Subcutaneous adipose tissue (tissue), 4 donors: ENCODE measurements around the gene CSNK2A1. TPM values are rescaled to one million over a fixed set of nuclear protein-coding genes. Genes with fewer than 3 reads are reported as not detected.

Experiments used
- CTCF ChIP-seq: fragments of 450-650 bp; IDR thresholded peaks from one replicate; pipeline ENCODE4 v1.5.1; 2016; ENCODE audit warnings: low read depth, mild to moderate bottlenecking, control low read depth, antibody characterized with exemption, moderate library complexity
- small RNA-seq: library from RNA; depleted of rRNA; stranded (forward); fragments of <200 nt; gene quantifications from one replicate; pipeline ENCODE3, GENCODE V24; 2016
- total RNA-seq, 4 donors: library from RNA; depleted of rRNA; stranded (reverse); fragments of >200 nt; gene quantifications; one replicate each; pipeline ENCODE4 v1.1.0, GENCODE V29; 2016

CSNK2A1 gene
- total RNA-seq, 4 donors from 2014 or later, result 63.0 to 103 (median 78.3) TPM

DNA sequence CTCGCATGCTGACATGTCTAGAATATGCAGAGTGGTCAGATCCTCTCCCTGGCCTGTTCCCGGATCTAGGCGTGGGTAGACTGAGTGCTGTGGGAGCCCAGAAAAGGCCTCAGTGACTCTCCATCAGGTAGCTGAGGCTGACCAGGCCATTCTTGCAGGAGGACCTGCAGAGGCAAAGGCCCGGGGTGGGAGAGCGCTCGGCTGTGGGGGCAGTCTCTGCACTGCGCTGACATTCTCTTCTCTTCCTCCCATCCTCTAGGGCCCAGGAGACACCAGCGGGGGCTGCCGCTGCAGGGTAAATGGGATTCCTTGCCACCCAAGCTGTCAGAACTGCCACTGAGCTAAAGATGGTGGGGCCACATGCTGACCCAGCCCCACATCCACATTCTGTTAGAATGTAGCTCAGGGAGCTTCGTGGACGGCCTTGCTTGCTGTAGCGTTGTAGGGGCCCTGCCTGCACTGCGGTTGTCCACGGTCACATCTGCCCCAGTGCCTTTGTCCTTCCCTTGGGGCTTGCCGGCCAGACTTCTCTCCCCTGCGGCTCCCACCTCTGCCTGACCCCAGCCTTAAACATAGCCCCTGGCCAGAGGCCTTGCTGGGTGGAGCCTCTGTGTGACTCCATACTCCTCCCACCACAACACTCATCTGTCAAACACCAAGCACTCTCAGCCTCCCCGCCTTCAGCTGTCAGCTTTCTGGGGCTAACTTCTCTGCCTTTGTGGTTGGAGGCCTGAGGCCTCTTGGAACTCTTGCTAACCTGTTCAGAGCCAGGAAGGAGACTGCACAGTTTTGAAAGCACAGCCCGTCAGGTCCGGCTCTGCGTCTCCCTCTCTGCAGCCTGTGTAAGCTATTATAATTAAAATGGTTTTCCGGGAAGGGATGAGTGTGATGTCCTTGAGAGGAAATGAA, 113.2 kb downstream of the CSNK2A1 start:
- no peak for TF ChIP-seq CTCF

DNA sequence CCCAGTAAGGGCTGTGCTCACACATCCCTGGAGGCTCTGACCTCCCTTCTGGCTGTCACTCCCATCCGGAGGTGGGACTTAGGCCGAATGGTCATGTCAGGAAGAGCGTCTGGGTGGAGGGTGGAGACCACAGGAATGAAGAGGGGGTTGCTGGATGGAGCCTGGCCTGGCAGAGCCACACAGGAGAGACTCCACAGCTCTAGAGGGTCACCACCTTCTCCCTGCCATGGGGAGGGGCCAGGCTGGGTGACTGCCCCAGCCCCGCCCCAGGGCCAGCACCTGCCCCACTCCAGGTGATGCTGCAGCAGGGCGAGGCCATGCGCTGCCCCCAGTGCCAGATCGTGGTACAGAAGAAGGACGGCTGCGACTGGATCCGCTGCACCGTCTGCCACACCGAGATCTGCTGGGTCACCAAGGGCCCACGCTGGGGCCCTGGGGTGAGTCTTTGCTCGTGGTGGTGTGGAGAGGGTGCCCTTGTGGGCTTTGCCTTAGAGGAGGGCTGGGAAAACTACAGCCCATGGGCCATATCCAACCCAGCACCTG, 114.9 kb downstream of the CSNK2A1 start:
- TF ChIP-seq CTCF, result no peak

DNA sequence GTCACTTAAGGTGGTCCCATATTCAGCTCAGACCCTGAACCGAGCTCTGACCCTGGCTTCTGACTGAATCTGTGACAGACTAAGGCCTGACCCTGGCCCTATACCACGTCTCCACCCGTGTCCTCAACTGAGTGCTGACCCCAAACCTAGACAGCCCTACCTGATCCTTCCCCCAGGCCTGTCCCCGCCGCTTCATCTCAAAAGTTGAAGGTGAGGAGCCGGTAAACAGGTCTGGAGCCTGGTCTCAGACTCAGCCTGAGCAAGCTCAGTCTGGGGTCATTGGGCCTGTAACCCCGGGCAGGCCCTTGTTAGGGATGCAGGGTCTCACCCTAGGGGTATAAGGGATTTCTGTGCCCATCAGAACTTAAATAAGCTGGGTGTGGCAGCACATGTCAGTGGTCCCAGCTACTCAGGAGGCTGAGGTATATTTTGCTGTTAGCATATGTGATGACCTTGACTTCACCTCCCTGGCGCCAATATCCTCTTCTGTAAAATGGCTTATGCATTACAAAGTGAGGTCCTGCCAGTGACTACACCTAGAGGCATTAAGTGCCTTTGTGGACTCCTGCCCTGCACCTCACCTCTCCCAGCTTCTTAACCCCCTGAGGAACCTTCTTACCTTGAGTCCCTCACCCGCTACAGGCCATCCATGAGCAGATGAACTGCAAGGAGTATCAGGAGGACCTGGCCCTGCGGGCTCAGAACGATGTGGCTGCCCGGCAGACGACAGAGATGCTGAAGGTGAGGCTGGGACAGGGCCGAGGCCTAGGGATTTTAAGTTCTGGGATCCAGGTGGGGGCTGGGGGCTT, 115.5 kb downstream of the CSNK2A1 start:
- no peak for TF ChIP-seq CTCF

GRCh38 chr20:427401-427800, 116.2 kb downstream of the CSNK2A1 start:
- TF ChIP-seq CTCF, result no peak

- no peak for TF ChIP-seq CTCF
Observed at GRCh38 chr20:426566-426965, 117.0 kb downstream of the CSNK2A1 start.

Small RNAs within 50 kb of the gene (small RNA-seq; reads per million reads assigned to genes)
- 0.49 reads per million for gene RF00019

Other genes starting within 250 kb of the CSNK2A1 start
- gene ZCCHC3, start 246.2 kb downstream of the CSNK2A1 start, total RNA-seq, result 10 to 100 TPM in 2 of 4 donors, 1 to 10 TPM in 2; 6.5 to 13.4 (median 10.5) TPM
- 1 to 10 TPM; 1.1 to 4.1 (median 2.0) TPM for gene SOX12, start 218.2 kb downstream of the CSNK2A1 start, total RNA-seq
- gene NRSN2, start 196.7 kb downstream of the CSNK2A1 start, total RNA-seq, result 1 to 10 TPM; 5.2 to 9.4 (median 7.6) TPM
- 1 to 10 TPM; 2.0 to 6.5 (median 3.6) TPM for gene TRIB3, start 163.0 kb downstream of the CSNK2A1 start, total RNA-seq
- gene RBCK1, start 135.5 kb downstream of the CSNK2A1 start, total RNA-seq, result 10 to 100 TPM; 29.3 to 91.6 (median 55.1) TPM
- gene TBC1D20, start 81.3 kb downstream of the CSNK2A1 start, total RNA-seq, result 10 to 100 TPM; 36.9 to 54.5 (median 44.6) TPM
- 1 to 10 TPM in 3 of 4 donors, under 1 TPM in 1; 0.34 to 3.4 (median 2.3) TPM for gene TCF15, start 66.5 kb upstream of the CSNK2A1 start, total RNA-seq
- gene SRXN1, start 109.4 kb upstream of the CSNK2A1 start, total RNA-seq, result 10 to 100 TPM; 13.4 to 24.0 (median 22.7) TPM
- gene SCRT2, start 132.0 kb upstream of the CSNK2A1 start, total RNA-seq, result not detected
- gene SLC52A3, start 224.7 kb upstream of the CSNK2A1 start, total RNA-seq, result under 1 TPM; 0.33 to 0.66 (median 0.45) TPM